Endothelial cell of umbilical vein (primary cell): ENCODE results near the gene MSI1. TPM values are rescaled to one million over a fixed set of nuclear protein-coding genes. Genes with fewer than 3 reads are reported as not detected.
A peak's percentile ranks its signal among the peaks of the same experiment; 100 is the strongest.

ENCODE experiments used
- BruUV-seq: library from RNA; stranded (reverse); fragments of 400-500 nt; replicated peaks from 2 replicates; lab custom pipeline; 2021; lab: Mats Ljungman, UMichigan
- CTCF ChIA-PET: fragments of 300-600, 350-600 bp; sonication (Branson Sonifier 250); formaldehyde crosslinking; loops from one replicate; lab custom pipeline; 2021; ENCODE audit warnings: antibody characterized with exemption, inconsistent platforms; lab: Charles Lee
- POLR2A ChIA-PET: fragments of 300-600, 350-600 bp; sonication (Branson Sonifier 250); formaldehyde crosslinking; loops from one replicate; lab custom pipeline; 2021; ENCODE audit warnings: antibody characterized with exemption, inconsistent platforms; lab: Charles Lee
- DNase-seq: peaks from one replicate; pipeline ENCODE4 v3.0.0-alpha.2; 2011; ENCODE audit warnings: low read depth, low spot score
- FAIRE-seq: peaks from 2 replicates; lab custom pipeline; 2011; peaks lifted over from hg19 to GRCh38; lab: Jason Lieb, UNC
- H2AFZ ChIP-seq: 2 replicates; pipeline ENCODE4 v1.6.0; 2012; ENCODE audit warnings: low read depth, low read length, control low read depth, inconsistent platforms
- H3K27ac ChIP-seq: 2 replicates; pipeline ENCODE4 v1.5.1; 2011; ENCODE audit warnings: low read depth, mild to moderate bottlenecking, control low read depth, low read length, moderate library complexity; ENCODE audit not compliant: insufficient read depth
- H3K27me3 ChIP-seq, 2 experiments: 2 replicates each; pipeline versions ENCODE4 v1.6.0 to v1.6.1; 2011; ENCODE audit warnings: low read length in 2 of 2, mixed read lengths in 1 of 2; ENCODE audit not compliant: control insufficient read depth in 2 of 2, insufficient read depth in 2 of 2
- H3K36me3 ChIP-seq, 2 experiments: 2 replicates in 1 of 2; 3 replicates in 1 of 2; pipeline ENCODE4 v1.5.1; 2011; ENCODE audit warnings: low read length in 2 of 2, mild to moderate bottlenecking in 1 of 2, moderate library complexity in 1 of 2; ENCODE audit not compliant: control insufficient read depth in 2 of 2, insufficient read depth in 2 of 2; ENCODE audit errors: extremely low read depth in 1 of 2
- H3K4me1 ChIP-seq: 3 replicates; pipeline ENCODE4 v1.5.1; 2011; ENCODE audit warnings: mild to moderate bottlenecking, low read length; ENCODE audit not compliant: control insufficient read depth, insufficient read depth; ENCODE audit errors: extremely low read depth
- H3K4me2 ChIP-seq: 2 replicates; pipeline ENCODE4 v1.6.1; 2011; ENCODE audit warnings: low read length, control low read depth, mixed read lengths; ENCODE audit not compliant: insufficient read depth
- H3K4me3 ChIP-seq, 3 experiments: fragments of 200-600 bp in 1 of 3; sonication (generic), shearing (Covaris generic) in 1 of 3; replicated peaks in 1 of 3; 2 replicates each; pipeline ENCODE4 v1.5.1; 2011 to 2016; ENCODE audit warnings: control low read depth in 3 of 3, low read length in 3 of 3, mild to moderate bottlenecking in 2 of 3, inconsistent platforms in 1 of 3, low read depth in 1 of 3, moderate library complexity in 1 of 3; ENCODE audit not compliant: insufficient read depth in 1 of 3
- H3K79me2 ChIP-seq: 2 replicates; pipeline ENCODE4 v1.6.0; 2012; ENCODE audit warnings: low read length, inconsistent platforms; ENCODE audit not compliant: control insufficient read depth, insufficient read depth
- H3K9ac ChIP-seq: replicated peaks from 2 replicates; pipeline ENCODE3; 2011; ENCODE audit warnings: low read length, control low read depth; ENCODE audit not compliant: insufficient read depth; ENCODE audit errors: extremely low read depth
- H3K9me1 ChIP-seq: replicated peaks from 3 replicates; pipeline ENCODE4 v1.6.0; 2011; ENCODE audit warnings: mild to moderate bottlenecking, low read length; ENCODE audit not compliant: control insufficient read depth, insufficient read depth; ENCODE audit errors: extremely low read depth
- H3K9me3 ChIP-seq: replicated peaks from 2 replicates; pipeline ENCODE4 v1.5.1; 2012; ENCODE audit warnings: low read length, inconsistent platforms; ENCODE audit not compliant: control insufficient read depth, insufficient read depth
- H4K20me1 ChIP-seq: replicated peaks from 2 replicates; pipeline ENCODE3; 2011; ENCODE audit warnings: mild to moderate bottlenecking, low read length; ENCODE audit not compliant: control insufficient read depth, insufficient read depth; ENCODE audit errors: extremely low read depth
- CTCF ChIP-seq, 2 donors: IDR thresholded peaks; 1 replicate in 1 of 2; 2 replicates in 1 of 2; pipeline ENCODE4 v1.5.1; 2011; ENCODE audit warnings: low read length in 2 of 2, mild to moderate bottlenecking in 2 of 2, moderate library complexity in 2 of 2, control low read depth in 1 of 2, inconsistent platforms in 1 of 2, low read depth in 1 of 2; ENCODE audit not compliant: insufficient read depth in 1 of 2; ENCODE audit errors: extremely low read depth in 1 of 2
- EZH2 ChIP-seq: IDR thresholded peaks from 2 replicates; pipeline ENCODE4 v1.6.1; 2012; ENCODE audit warnings: borderline replicate concordance, low read depth, mild to moderate bottlenecking, moderate library complexity, low read length, inconsistent platforms; ENCODE audit not compliant: severe bottlenecking
- FOS ChIP-seq: IDR thresholded peaks from 2 replicates; pipeline ENCODE4 v1.6.1; 2011; ENCODE audit warnings: mild to moderate bottlenecking, low read length, moderate library complexity, borderline replicate concordance; ENCODE audit not compliant: insufficient read depth
- GATA2 ChIP-seq: IDR thresholded peaks from 2 replicates; pipeline ENCODE4 v1.7.0; 2011; ENCODE audit warnings: low read depth, mild to moderate bottlenecking, moderate library complexity, mixed read lengths, low read length; ENCODE audit not compliant: insufficient read length, insufficient read depth
- JUN ChIP-seq: IDR thresholded peaks from 2 replicates; pipeline ENCODE4 v1.6.1; 2011; ENCODE audit warnings: borderline replicate concordance, low read depth; ENCODE audit not compliant: insufficient read length, insufficient read depth
- MAX ChIP-seq: IDR thresholded peaks from 2 replicates; pipeline ENCODE4 v1.6.1; 2011; ENCODE audit not compliant: insufficient read depth, insufficient read length
- MYC ChIP-seq: IDR thresholded peaks from one replicate; pipeline ENCODE4 v1.6.1; 2011; ENCODE audit warnings: mild to moderate bottlenecking, low read depth, low read length
- POLR2A ChIP-seq: IDR thresholded peaks from 2 replicates; pipeline ENCODE4 v1.6.1; 2012; ENCODE audit warnings: low read depth, mild to moderate bottlenecking, control low read depth, low read length
- POLR2AphosphoS5 ChIP-seq: IDR thresholded peaks from 2 replicates; pipeline ENCODE4 v1.6.1; 2012; ENCODE audit warnings: low read depth, mild to moderate bottlenecking, control low read depth, low read length, moderate library complexity; ENCODE audit not compliant: insufficient read depth
- dilution Hi-C: fragments of 300-500 bp; cut with MboI; formaldehyde crosslinking; loops from one replicate; pipeline ENCODE4 v1.15.0; 2019; ENCODE audit warnings: low sequenced_read_pairs; ENCODE audit not compliant: extremely low pct_ligation_motif_present
- intact Hi-C: fragments of 100-400 bp; cut with micrococcal nuclease; formaldehyde crosslinking; loops from one replicate; pipeline ENCODE4 v1.10.0; 2022
- polyA plus RNA-seq, 4 experiments: library from polyadenylated mRNA; depleted of rRNA in 3 of 4; stranded (reverse) in 3 of 4; unstranded in 1 of 4; fragments of >200 nt; gene quantifications; 2 replicates each; pipeline versions ENCODE4 v1.2.1 to v1.2.3, GENCODE V29; 2011 to 2012; ENCODE audit warnings: missing spikeins in 1 of 4
- total RNA-seq: library from RNA; stranded (reverse); gene quantifications from 2 replicates; pipeline ENCODE4 v1.2.3, GENCODE V29; 2021

Gene MSI1
- total and polyA plus RNA-seq, 2 donors (not counting 3 experiments of a cell fraction or from before 2014, with no cell fraction given): 0.01 TPM; not detected in 1

GRCh38 chr12:120317224-120318105 is 51.5 kb downstream of the MSI1 start:
- no peaks in the 10 kb centered on the region for H3K36me3 ChIP-seq
- no peaks in the 10 kb centered on the region for H3K79me2 ChIP-seq
- peaks cover 10% of the 10 kb centered on the region for H3K4me1 ChIP-seq
- POLR2A ChIA-PET: interaction anchor here (1.1 to 2.2 kb wide), 4 partner anchors 15 to 116 kb away, joined by 3 to 14 read pairs (median 6); partner anchors contain the start of genes RNU4-1, RNU4-2, RPLP0 and SIRT4
- no peaks in the 10 kb centered on the region for H3K9me3 ChIP-seq
- H3K27ac ChIP-seq: peak overlapping the region; percentile 61
- H3K9me1 ChIP-seq: no peaks in the 10 kb centered on the region
- peaks cover 0 to 6% of the 10 kb centered on the region in 2 experiments for H3K27me3 ChIP-seq
- H3K4me3 ChIP-seq: peak overlapping the region; percentile 21 to 63 (median 56)
- intact Hi-C loops (loop anchor here (1.0 kb wide), 2 partner anchors 15 to 24 kb away; partner anchors contain the start of genes RNU4-1 and SIRT4), dilution Hi-C loops (no loop called here)
- H4K20me1 ChIP-seq: no peaks in the 10 kb centered on the region
- DNase-seq (peak; percentile 100), FAIRE-seq (peak; percentile 100)
- H3K4me2 ChIP-seq: peak overlapping the region; percentile 82
- CTCF ChIA-PET: interaction anchor here (0.6 to 7.1 kb wide), 5 partner anchors 10 to 90 kb away, joined by 3 to 72 read pairs (median 3); partner anchors contain the start of genes RNU4-1 and SIRT4
- H3K9ac ChIP-seq: peak overlapping the region; percentile 73
- TF ChIP-seq GATA2 (no peak), MAX (peak; percentile 100), CTCF (IDR thresholded peaks at IDR 0.05; ENCODE audit: extremely low read depth in 1 of 2, insufficient read depth in 1 of 2, low read depth in 1 of 2, low read length in 2 of 2) (peak; percentile 41 to 61), POLR2A (peak; percentile 89), MYC (no peak), FOS (no peak), POLR2AphosphoS5 (peak; percentile 82), JUN (peak; percentile 59), EZH2 (no peak)
- BruUV-seq: no TSS peak
- H2AFZ ChIP-seq: peak overlapping the region; percentile 85
